ENCODE data around the gene SH3GL1. TPM values are rescaled to one million over a fixed set of nuclear protein-coding genes. Genes with fewer than 3 reads are reported as not detected.

The SH3GL1 gene
- total RNA-seq, 3 donors from 2014 or later = 31.7 to 54.9 (median 47.5) TPM

GRCh38 chr19:4423416-4424126 is 23.2 kb upstream of the SH3GL1 start:
- no peak overlapping the region for H3K4me3 ChIP-seq
- DNase-seq (no peak), ATAC-seq (no peak)
- H3K9me3 ChIP-seq = no peaks in the 10 kb centered on the region
- no peaks in the 10 kb centered on the region for H3K36me3 ChIP-seq (ENCODE audit: low read depth)
- no peak for TF ChIP-seq CTCF (IDR thresholded peaks at IDR 0.05)
- H3K4me1 ChIP-seq (ENCODE audit: low read depth) = no peaks in the 10 kb centered on the region
- intact Hi-C loops (cut with DNase I, micrococcal nuclease) = no loop called here

GRCh38 chr19:4416268-4416667 is 15.9 kb upstream of the SH3GL1 start:
- H3K9me3 ChIP-seq = no peaks in the 10 kb centered on the region
- H3K36me3 ChIP-seq (ENCODE audit: low read depth) = no peaks in the 10 kb centered on the region
- no peak for DNase-seq
- H3K4me1 ChIP-seq (ENCODE audit: low read depth) = no peaks in the 10 kb centered on the region
- no peak overlapping the region for H3K4me3 ChIP-seq
- intact Hi-C loops (cut with DNase I, micrococcal nuclease) = no loop called here
- ATAC-seq = no peak
- TF ChIP-seq CTCF (IDR thresholded peaks at IDR 0.05) = no peak

DNA sequence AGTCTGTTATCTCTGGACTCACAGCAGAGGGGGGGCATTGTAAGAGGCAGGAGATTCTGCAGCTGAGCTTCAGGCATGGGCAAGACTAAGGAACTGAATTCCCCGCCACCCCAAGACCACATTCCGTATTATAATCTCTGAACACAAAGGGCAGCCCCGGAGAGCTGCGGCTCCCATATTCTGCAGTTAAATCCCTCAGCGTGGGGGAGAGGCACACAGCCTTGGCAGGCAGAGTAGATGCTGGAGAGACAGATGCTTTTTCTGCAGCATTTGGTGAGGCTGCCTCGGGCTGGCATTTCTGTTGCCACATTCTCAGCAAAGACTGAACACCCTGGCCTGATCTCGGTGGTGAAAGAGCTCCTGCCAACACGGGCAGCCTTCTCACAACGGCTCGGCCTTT is 15.0 kb upstream of the SH3GL1 start:
- DNase-seq (no peak), ATAC-seq (no peak)
- no peaks in the 10 kb centered on the region for H3K9me3 ChIP-seq
- H3K4me3 ChIP-seq = no peak overlapping the region
- intact Hi-C loops (cut with DNase I, micrococcal nuclease) = no loop called here
- no peaks in the 10 kb centered on the region for H3K4me1 ChIP-seq (ENCODE audit: low read depth)
- TF ChIP-seq CTCF (IDR thresholded peaks at IDR 0.05) = no peak
- no peaks in the 10 kb centered on the region for H3K36me3 ChIP-seq (ENCODE audit: low read depth)

GRCh38 chr19:4414800-4415321 is 14.5 kb upstream of the SH3GL1 start:
- no peak for TF ChIP-seq CTCF (IDR thresholded peaks at IDR 0.05)
- DNase-seq (no peak), ATAC-seq (no peak)
- no peaks in the 10 kb centered on the region for H3K36me3 ChIP-seq (ENCODE audit: low read depth)
- no peaks in the 10 kb centered on the region for H3K9me3 ChIP-seq
- no peak overlapping the region for H3K4me3 ChIP-seq
- intact Hi-C loops (cut with DNase I, micrococcal nuclease) = no loop called here
- H3K4me1 ChIP-seq (ENCODE audit: low read depth) = no peaks in the 10 kb centered on the region

DNA sequence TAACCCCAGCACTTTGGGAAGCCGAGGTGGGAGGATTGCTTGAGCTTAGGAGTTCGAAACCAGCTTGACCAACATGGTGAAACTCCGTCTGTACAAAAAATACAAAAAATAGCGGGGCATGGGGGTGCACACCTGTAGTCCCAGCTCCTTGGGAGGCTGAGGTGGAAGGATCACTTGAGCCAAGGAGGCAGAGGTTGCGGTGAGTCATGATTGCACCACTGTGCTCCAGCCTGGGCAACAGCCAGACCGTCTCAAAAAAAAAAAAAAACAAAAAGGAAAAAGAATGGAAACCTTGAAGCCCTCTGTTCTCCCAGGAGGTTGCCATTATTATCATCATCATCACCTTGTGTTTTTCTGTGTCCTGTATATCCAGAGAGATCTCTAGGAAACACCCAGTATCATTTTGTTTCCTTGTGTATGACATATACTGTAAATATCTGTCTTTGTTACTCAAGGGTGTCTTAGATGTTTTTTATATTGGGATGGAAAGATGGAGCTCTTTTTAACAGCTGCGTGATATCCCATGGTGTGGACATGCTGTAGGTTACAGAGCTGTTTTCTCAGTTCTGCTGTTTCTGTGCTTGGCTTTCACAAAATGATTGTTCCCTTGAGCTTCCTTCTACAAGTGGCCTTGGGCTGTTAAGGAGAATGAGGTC is 13.9 kb upstream of the SH3GL1 start:
- H3K36me3 ChIP-seq (ENCODE audit: low read depth) = no peaks in the 10 kb centered on the region
- intact Hi-C loops (cut with DNase I, micrococcal nuclease) = no loop called here
- DNase-seq (no peak), ATAC-seq (no peak)
- no peak for TF ChIP-seq CTCF (IDR thresholded peaks at IDR 0.05)
- H3K9me3 ChIP-seq = no peaks in the 10 kb centered on the region
- no peaks in the 10 kb centered on the region for H3K4me1 ChIP-seq (ENCODE audit: low read depth)
- no peak overlapping the region for H3K4me3 ChIP-seq

All from mucosa of descending colon (tissue), 3 donors.